Measurements from ENCODE around the gene PREX1.
A peak's percentile ranks its signal among the peaks of the same experiment; 100 is the strongest.

The PREX1 gene

GRCh38 chr20:48656661-48657211 is 171.1 kb downstream of the PREX1 start:
- peak; percentile 98 for DNase-seq (ENCODE audit: low spot score)

- no peak for DNase-seq (ENCODE audit: low spot score)
These were observed 171.7 kb downstream of the PREX1 start for GRCh38 chr20:48656137-48656536.

- no peak for DNase-seq (ENCODE audit: low spot score)
These were observed 174.1 kb downstream of the PREX1 start for GRCh38 chr20:48653706-48654051.

- no peak for DNase-seq (ENCODE audit: low spot score)
These were observed 174.7 kb downstream of the PREX1 start for GRCh38 chr20:48652961-48653705.

GRCh38 chr20:48651960-48652359 is 175.8 kb downstream of the PREX1 start:
- no peak for DNase-seq (ENCODE audit: low spot score)

GRCh38 chr20:48651271-48651670 is 176.5 kb downstream of the PREX1 start:
- DNase-seq (ENCODE audit: low spot score) = no peak

- no peak for DNase-seq (ENCODE audit: low spot score)
These were observed 177.9 kb downstream of the PREX1 start for GRCh38 chr20:48649868-48650267.

GRCh38 chr20:48649104-48649626 is 178.6 kb downstream of the PREX1 start:
- no peak for DNase-seq (ENCODE audit: low spot score)

- no peak for DNase-seq (ENCODE audit: low spot score)
These were observed 179.2 kb downstream of the PREX1 start for GRCh38 chr20:48648482-48649051.

- DNase-seq (ENCODE audit: low spot score) = no peak
These were observed 179.9 kb downstream of the PREX1 start for GRCh38 chr20:48647858-48648257.

- DNase-seq (ENCODE audit: low spot score) = no peak
These were observed 182.1 kb downstream of the PREX1 start for GRCh38 chr20:48645666-48646065.

GRCh38 chr20:48644286-48644828 is 183.4 kb downstream of the PREX1 start:
- no peak for DNase-seq (ENCODE audit: low spot score)

- no peak for DNase-seq (ENCODE audit: low spot score)
These were observed 185.5 kb downstream of the PREX1 start for GRCh38 chr20:48642105-48642880.

GRCh38 chr20:48640871-48641270 is 186.9 kb downstream of the PREX1 start:
- DNase-seq (ENCODE audit: low spot score) = no peak

GRCh38 chr20:48639899-48640298 is 187.9 kb downstream of the PREX1 start:
- DNase-seq (ENCODE audit: low spot score) = no peak

- no peak for DNase-seq (ENCODE audit: low spot score)
These were observed 189.3 kb downstream of the PREX1 start for GRCh38 chr20:48638546-48638945.

- DNase-seq (ENCODE audit: low spot score) = no peak
These were observed 190.3 kb downstream of the PREX1 start for GRCh38 chr20:48637461-48637860.

- DNase-seq (ENCODE audit: low spot score) = no peak
These were observed 191.5 kb downstream of the PREX1 start for GRCh38 chr20:48636301-48636700.

- DNase-seq (ENCODE audit: low spot score) = peak; percentile 86
These were observed 192.0 kb downstream of the PREX1 start for GRCh38 chr20:48635791-48636267.

- no peak for DNase-seq (ENCODE audit: low spot score)
These were observed 192.4 kb downstream of the PREX1 start for GRCh38 chr20:48635361-48635760.

GRCh38 chr20:48634641-48635040 is 193.2 kb downstream of the PREX1 start:
- DNase-seq (ENCODE audit: low spot score) = no peak

GRCh38 chr20:48633620-48634257 is 194.1 kb downstream of the PREX1 start:
- no peak for DNase-seq (ENCODE audit: low spot score)
